GM12891 (cell line): Measurements from ENCODE around the gene SAMD3.
"Not testable (repeated sequence)": the region's sequence is repeated elsewhere in the genome, so short reads cannot be mapped to it uniquely, and the experiment has no call there.

Source experiments
- DNase-seq: peaks from one replicate; pipeline ENCODE4 v3.0.0; 2011; ENCODE audit warnings: low spot score; ENCODE audit not compliant: insufficient read length
- FAIRE-seq: peaks from 2 replicates; lab custom pipeline; 2011; peaks lifted over from hg19 to GRCh38; lab: Jason Lieb, UNC
- PAX5 ChIP-seq: IDR thresholded peaks from 2 replicates; pipeline ENCODE4 v1.6.1; 2011; ENCODE audit warnings: low read length, moderate library complexity, mild to moderate bottlenecking; ENCODE audit not compliant: insufficient read depth, severe bottlenecking
- POLR2A ChIP-seq: IDR thresholded peaks from 2 replicates; pipeline ENCODE4 v1.6.1; 2011; ENCODE audit warnings: low read depth, low read length, control low read depth
- POLR2AphosphoS5 ChIP-seq: IDR thresholded peaks from 2 replicates; pipeline ENCODE4 v1.6.1; 2011; ENCODE audit warnings: low read depth, low read length, control low read depth
- POU2F2 ChIP-seq: IDR thresholded peaks from 2 replicates; pipeline ENCODE4 v1.6.1; 2011; ENCODE audit warnings: low read depth, mild to moderate bottlenecking, control low read depth, low read length, moderate library complexity
- SPI1 ChIP-seq: IDR thresholded peaks from 2 replicates; pipeline ENCODE4 v1.6.1; 2011; ENCODE audit warnings: low read depth, low read length, control low read depth
- TAF1 ChIP-seq: IDR thresholded peaks from 2 replicates; pipeline ENCODE4 v1.6.1; 2011; ENCODE audit warnings: low read depth, low read length, control low read depth

The SAMD3 gene

GRCh38 chr6:130176378-130176777 lies 46.4 kb downstream of the SAMD3 start:
- FAIRE-seq (no peak), DNase-seq (no peak)
- TF ChIP-seq PAX5 (no peak), POU2F2 (no peak), POLR2A (no peak), SPI1 (no peak), POLR2AphosphoS5 (no peak), TAF1 (no peak)

- not testable (repeated sequence) for FAIRE-seq, DNase-seq
Observed at GRCh38 chr6:130173377-130174004, 49.3 kb downstream of the SAMD3 start.

GRCh38 chr6:130170160-130170559 lies 52.6 kb downstream of the SAMD3 start:
- not testable (repeated sequence) for DNase-seq, FAIRE-seq

GRCh38 chr6:130167655-130168054 lies 55.1 kb downstream of the SAMD3 start:
- DNase-seq (no peak), FAIRE-seq (no peak)
- TF ChIP-seq TAF1 = no peak
- no peak for TF ChIP-seq PAX5
- no peak for TF ChIP-seq POLR2A

DNA sequence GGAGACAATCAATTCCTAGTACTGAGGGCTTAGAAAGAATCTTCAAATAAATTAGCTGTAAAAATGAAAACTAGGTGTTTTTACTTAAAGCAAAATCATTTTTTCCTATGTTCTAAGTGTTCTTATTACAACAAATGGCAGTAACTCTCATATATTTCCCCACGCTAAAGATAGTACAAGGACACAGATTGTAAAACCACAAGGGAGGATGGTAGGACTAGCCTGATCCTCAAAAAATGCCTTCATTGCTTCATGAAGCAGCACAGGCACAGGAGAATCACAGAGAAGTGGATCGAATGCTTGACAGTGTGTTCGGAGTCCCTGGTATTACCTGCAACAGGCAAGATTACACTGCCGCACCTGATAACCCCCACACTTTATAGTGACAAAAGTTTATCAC lies 58.5 kb downstream of the SAMD3 start:
- DNase-seq (no peak), FAIRE-seq (no peak)
- TF ChIP-seq PAX5 (no peak), POLR2A (no peak), POU2F2 (no peak), SPI1 (no peak), TAF1 (no peak), POLR2AphosphoS5 (no peak)

GRCh38 chr6:130163266-130163665 lies 59.5 kb downstream of the SAMD3 start:
- DNase-seq (no peak), FAIRE-seq (no peak)
- TF ChIP-seq TAF1 (no peak), POU2F2 (no peak), PAX5 (no peak), SPI1 (no peak), POLR2AphosphoS5 (no peak), POLR2A (no peak)

DNA sequence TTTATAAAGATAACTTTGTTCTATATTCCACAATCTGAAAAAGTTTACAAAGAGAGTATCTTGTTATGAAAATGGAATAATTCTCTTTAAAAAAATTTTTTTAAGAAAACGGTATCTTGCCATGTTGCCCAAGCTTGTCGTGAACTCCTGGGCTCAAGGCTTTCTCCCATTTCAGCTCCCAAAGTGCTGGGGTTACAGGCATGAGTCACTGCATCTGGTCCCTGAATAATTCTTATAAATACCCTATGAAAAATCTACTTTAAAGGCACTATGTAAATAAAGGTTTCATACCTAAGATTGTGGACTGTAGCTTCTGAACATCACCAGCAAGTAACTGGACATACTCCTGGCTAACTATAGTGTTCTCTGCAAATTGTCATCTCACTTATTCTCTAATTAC lies 60.3 kb downstream of the SAMD3 start:
- FAIRE-seq = no peak
- no peak for DNase-seq
- TF ChIP-seq TAF1 = no peak

DNA sequence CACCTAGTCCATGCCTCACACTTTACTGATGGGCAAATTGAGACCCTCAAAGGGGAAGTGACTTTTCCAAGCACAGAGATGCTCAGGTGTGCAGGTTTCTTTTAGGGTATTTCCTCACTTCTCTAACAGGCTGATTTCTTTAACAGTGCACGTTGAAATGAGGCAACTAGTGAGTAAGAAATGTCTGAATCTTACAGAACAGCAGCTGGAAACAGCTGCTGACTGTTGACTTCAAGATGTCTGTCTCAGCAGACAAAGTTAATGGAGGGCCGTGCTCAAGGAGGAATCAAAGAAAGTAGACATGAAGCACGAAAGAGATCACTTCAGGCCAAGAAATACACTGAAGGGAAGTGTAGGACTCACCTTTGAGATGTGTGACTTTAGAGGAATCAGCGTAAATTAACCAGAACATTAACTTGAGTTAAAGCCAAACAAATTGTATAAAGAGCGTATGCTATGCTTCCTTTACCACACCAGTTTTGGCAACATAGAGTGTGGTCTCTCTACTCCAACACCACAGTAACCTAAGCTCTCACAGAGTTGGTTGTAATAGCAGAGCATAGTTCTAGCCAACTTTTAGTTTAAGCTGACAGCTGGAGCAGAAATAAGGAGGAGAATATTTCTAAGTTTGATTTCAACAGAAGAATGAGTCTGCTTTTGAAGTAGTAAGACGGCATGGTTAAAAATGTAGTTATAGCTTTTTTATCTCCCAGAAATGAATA lies 60.9 kb downstream of the SAMD3 start:
- peak; percentile 59 for TF ChIP-seq SPI1
- TF ChIP-seq POLR2A = no peak
- FAIRE-seq (peak; percentile 68), DNase-seq (no peak)

- TF ChIP-seq POLR2AphosphoS5 (no peak), POLR2A (no peak), PAX5 (no peak), SPI1 (no peak), TAF1 (no peak), POU2F2 (no peak)
- no peak for FAIRE-seq
- DNase-seq = no peak
Observed at GRCh38 chr6:130159956-130160355, 62.8 kb downstream of the SAMD3 start.

DNA sequence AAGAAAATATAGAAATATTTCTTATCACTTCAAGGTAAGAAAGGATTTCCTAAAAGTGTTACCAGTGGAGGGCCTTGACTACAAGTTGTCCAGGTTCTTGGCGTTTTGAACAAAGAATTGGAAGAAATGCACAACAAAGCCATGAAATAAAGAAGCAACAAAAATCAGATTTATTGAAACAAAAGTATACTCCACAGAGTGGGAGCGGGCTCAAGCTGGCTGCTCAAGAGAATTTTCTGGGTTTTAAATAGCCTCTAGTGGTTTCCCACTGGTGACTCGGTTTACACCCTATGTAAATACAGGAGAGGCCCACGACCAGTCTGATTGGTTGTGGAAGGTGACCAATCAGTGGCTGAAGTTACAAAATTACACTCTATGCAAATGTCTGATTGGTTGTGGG lies 64.2 kb downstream of the SAMD3 start:
- DNase-seq = no peak
- no peak for FAIRE-seq
- TF ChIP-seq PAX5 = no peak

GRCh38 chr6:130158056-130158455 lies 64.7 kb downstream of the SAMD3 start:
- DNase-seq = no peak

GRCh38 chr6:130156908-130157307 lies 65.8 kb downstream of the SAMD3 start:
- TF ChIP-seq POLR2A (no peak), SPI1 (no peak), POLR2AphosphoS5 (no peak), POU2F2 (no peak), PAX5 (no peak), TAF1 (no peak)
- no peak for DNase-seq
- FAIRE-seq = no peak

More at GRCh38 chr6:130158056-130158455, 64.7 kb downstream of the SAMD3 start:
- no peak for FAIRE-seq
- TF ChIP-seq POU2F2 (no peak), TAF1 (no peak), SPI1 (no peak)
